ENCODE results near the gene ATXN1.

ATXN1 gene

DNA sequence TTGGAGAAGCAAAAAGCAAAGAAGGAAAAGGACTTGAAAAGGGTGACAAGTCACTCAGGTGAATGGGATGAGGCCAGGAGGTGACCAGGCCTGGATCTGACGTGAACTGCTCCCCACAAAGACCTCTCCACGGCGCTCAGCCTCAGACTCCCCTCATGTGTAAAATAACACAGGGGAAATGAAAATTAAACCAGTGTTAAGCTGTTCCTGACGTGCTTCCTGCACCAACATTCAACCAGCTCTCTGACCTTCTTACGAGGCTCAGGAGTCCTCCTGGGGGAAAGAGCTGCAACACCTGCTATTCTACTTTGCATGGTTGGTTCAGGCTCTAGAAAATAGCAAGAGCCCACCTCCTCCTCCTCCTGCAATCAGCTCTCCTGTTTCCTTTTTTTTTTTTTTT is 256.7 kb downstream of the ATXN1 start:
- no peak for DNase-seq (ENCODE audit: low read depth)
- TF ChIP-seq, protein P1, sequence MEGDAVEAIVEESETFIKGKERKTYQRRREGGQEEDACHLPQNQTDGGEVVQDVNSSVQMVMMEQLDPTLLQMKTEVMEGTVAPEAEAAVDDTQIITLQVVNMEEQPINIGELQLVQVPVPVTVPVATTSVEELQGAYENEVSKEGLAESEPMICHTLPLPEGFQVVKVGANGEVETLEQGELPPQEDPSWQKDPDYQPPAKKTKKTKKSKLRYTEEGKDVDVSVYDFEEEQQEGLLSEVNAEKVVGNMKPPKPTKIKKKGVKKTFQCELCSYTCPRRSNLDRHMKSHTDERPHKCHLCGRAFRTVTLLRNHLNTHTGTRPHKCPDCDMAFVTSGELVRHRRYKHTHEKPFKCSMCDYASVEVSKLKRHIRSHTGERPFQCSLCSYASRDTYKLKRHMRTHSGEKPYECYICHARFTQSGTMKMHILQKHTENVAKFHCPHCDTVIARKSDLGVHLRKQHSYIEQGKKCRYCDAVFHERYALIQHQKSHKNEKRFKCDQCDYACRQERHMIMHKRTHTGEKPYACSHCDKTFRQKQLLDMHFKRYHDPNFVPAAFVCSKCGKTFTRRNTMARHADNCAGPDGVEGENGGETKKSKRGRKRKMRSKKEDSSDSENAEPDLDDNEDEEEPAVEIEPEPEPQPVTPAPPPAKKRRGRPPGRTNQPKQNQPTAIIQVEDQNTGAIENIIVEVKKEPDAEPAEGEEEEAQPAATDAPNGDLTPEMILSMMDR (conservative IDR thresholded peaks at IDR 0.05; ENCODE audit: low read depth, low read length): no peak
- H3K4me3 ChIP-seq (ENCODE audit: low read length): no peak overlapping the region

DNA sequence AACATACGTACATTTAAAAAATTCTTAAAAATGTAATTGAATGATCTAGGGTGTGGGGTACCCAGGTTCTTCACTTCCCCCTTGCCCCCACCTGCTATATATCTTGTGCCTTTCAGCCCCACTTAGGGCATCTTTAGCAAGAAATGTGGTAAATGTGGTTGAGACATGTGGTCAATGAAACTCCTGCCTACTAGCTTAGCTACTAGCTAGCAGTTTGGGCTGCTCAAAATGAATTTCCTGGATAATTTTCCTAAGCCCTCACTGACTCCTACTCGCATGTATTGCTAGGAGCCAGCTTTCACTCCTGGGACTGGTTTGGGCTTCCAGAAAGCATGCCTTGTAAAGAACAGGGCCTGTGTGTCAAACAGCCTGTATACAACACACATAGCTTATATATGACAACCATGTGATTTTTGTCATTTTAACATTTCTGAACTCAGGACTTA is 257.3 kb downstream of the ATXN1 start:
- H3K4me3 ChIP-seq (ENCODE audit: low read length): no peak overlapping the region
- TF ChIP-seq, protein P1 (conservative IDR thresholded peaks at IDR 0.05; ENCODE audit: low read depth, low read length): no peak
- no peak for DNase-seq (ENCODE audit: low read depth)

DNA sequence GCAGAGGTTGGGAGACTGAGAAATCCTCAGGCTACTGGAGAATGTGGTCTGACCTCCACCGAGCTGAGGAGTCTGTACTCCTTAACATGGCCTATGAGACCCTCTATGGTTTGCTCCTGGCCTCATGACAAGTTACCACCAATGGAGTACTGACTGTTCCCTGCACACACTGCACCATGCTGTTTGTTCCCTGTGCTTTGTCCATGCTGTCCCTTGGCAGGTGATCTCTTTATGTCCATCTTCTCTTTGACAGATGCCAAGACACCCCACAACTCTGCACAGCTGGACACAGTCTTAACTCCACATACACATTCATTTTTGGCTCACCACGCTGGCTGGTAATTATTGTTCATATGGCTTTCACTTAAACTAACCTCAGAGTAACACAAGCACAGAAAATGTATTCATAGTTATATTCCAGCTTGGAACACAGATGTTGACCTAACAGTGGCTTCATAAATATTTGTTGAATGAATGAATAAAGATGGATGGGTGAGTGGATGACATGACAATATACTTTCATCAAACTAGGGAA is 258.0 kb downstream of the ATXN1 start:
- TF ChIP-seq, protein P1 (conservative IDR thresholded peaks at IDR 0.05; ENCODE audit: low read depth, low read length): no peak
- no peak for DNase-seq (ENCODE audit: low read depth)
- no peak overlapping the region for H3K4me3 ChIP-seq (ENCODE audit: low read length)

DNA sequence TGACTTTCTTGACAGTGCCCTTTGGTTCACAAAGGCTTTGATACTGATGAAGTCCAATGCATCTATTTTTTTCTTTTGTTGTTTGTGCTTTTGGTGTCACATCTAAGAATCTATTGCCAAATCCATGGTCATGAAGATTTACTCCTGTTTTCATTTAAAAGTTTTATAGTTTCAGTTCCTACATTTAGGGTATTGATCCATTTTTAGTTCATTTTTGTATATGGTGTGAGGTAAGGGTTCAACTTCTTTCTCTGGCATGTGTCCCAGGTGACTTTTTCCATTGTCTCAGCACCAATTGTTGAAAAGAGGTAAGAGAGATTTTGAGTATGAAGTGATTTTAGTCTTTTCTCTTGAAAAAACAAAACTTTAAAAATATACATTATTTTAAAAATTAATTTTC is 262.3 kb downstream of the ATXN1 start:
- DNase-seq (ENCODE audit: low read depth): no peak
- H3K4me3 ChIP-seq (ENCODE audit: low read length): no peak overlapping the region
- TF ChIP-seq, protein P1 (conservative IDR thresholded peaks at IDR 0.05; ENCODE audit: low read depth, low read length): no peak

DNA sequence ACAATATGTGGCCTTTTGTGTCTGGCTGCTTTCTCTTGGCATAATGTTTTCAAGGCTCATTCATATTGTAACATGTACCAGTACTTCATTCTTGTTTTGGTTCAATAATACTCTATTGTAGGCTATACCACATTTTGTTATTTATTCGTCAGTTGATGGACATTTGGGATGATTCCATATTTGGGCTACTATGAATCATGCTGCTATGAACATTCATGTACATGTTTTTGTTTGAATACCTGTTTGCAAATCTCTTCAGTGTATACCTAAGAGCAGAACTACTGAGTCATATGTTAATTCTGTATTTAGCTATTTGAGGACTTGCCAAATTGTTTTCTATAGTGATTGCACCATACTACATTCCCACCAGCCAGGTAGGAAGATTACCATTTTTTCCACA is 263.0 kb downstream of the ATXN1 start:
- no peak overlapping the region for H3K4me3 ChIP-seq (ENCODE audit: low read length)
- no peak for DNase-seq (ENCODE audit: low read depth)
- TF ChIP-seq, protein P1 (conservative IDR thresholded peaks at IDR 0.05; ENCODE audit: low read depth, low read length): no peak

DNA sequence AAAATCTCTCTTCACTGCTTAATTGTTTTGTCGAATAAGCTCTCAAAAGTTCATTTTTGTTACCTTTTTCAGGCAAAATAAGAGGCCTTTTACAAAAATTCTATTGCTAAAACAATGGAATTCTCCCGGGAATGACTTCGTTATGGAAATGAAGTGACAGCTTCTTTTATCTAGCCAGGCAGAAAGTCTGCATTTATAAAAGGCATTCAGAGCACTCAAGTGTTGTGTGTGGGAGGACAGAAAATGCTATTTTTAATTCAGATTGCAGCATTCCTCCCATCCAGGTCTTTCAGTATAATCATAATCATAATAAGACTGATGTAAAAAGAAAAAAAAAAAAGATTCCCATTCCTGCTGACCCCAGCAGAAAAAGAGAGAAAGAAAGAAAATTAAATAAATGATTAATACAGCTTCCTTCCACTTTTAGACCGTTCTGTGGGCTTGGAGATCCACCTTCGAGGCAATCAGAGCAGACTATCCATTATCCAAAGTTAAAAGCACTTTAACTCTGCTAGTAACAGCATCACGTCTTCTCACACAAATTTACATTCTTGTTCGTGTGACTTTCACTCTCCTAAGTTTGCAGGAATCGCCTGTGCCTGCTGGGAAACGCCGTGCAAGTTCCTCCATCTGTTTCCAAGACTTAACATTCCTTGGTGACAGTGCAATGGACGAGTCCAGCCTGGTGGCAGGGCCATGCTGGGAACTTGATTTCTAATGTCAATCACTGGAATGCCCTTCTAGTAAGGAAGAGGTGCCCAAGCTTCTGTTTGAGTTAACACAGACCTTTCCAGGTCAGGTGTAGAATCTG is 264.1 kb downstream of the ATXN1 start:
- TF ChIP-seq, protein P1 (conservative IDR thresholded peaks at IDR 0.05; ENCODE audit: low read depth, low read length): no peak
- H3K4me3 ChIP-seq (ENCODE audit: low read length): no peak overlapping the region
- no peak for DNase-seq (ENCODE audit: low read depth)

DNA sequence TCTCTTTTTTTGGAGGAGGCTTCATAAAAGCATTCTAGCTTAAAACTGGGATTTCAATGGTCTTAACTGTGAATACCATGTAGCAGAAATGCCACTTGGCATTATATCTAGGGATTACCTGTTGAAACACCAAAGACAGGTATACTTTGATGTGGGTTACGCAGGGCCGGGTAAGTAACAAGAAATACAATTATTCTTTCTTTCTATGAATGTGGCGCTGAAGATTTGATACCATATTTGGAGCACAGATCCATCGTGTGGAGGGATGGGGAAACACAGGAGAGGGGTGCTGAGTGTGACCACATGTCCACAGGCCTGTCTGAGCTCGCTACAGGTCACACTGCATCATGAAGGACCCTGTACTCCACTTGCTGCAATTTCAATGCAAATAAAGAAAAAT is 265.1 kb downstream of the ATXN1 start:
- H3K4me3 ChIP-seq (ENCODE audit: low read length): no peak overlapping the region
- TF ChIP-seq, protein P1 (conservative IDR thresholded peaks at IDR 0.05; ENCODE audit: low read depth, low read length): peak; percentile 17
- DNase-seq (ENCODE audit: low read depth): no peak
